Colon (tissue), 2 donors: ENCODE results near the gene RHBDF1.
"Not testable (repeated sequence)": the region's sequence is repeated elsewhere in the genome, so short reads cannot be mapped to it uniquely, and the experiment has no call there.

Experiments used
- FAIRE-seq: peaks from 2 replicates; lab custom pipeline; 2012; peaks lifted over from hg19 to GRCh38; lab: Jason Lieb, UNC
- donor health status: control.
- donor health status: control.

Gene RHBDF1

GRCh38 chr16:58491-59439 lies 13.7 kb downstream of the RHBDF1 start:
- no peak for FAIRE-seq

- no peak for FAIRE-seq
Observed at GRCh38 chr16:57711-58110, 14.7 kb downstream of the RHBDF1 start.

- no peak for FAIRE-seq
Observed at GRCh38 chr16:56231-56927, 16.1 kb downstream of the RHBDF1 start.

GRCh38 chr16:55571-56136 lies 16.8 kb downstream of the RHBDF1 start:
- no peak for FAIRE-seq

GRCh38 chr16:54237-54581 lies 18.2 kb downstream of the RHBDF1 start:
- no peak for FAIRE-seq

GRCh38 chr16:53346-54236 lies 18.8 kb downstream of the RHBDF1 start, which contains the start of the genes POLR3K and SNRNP25:
Gene POLR3K, minus strand, starts transcription at chr16:53608. Its CDS starts 22 bp downstream, at chr16:53586.
Gene SNRNP25, plus strand, starts transcription at chr16:53828. Its CDS starts 189 bp downstream, at chr16:54017.
- FAIRE-seq, result no peak

GRCh38 chr16:50769-51591 lies 21.5 kb downstream of the RHBDF1 start:
- no peak for FAIRE-seq

GRCh38 chr16:47234-47633 lies 25.2 kb downstream of the RHBDF1 start:
- FAIRE-seq, result no peak

- FAIRE-seq, result not testable (repeated sequence)
Observed at GRCh38 chr16:46510-46909, 25.9 kb downstream of the RHBDF1 start.

GRCh38 chr16:45454-45853 lies 27.0 kb downstream of the RHBDF1 start:
- FAIRE-seq, result no peak

- no peak for FAIRE-seq
Observed at GRCh38 chr16:44655-45054, 27.8 kb downstream of the RHBDF1 start.

- no peak for FAIRE-seq
Observed at GRCh38 chr16:43294-43693, 29.1 kb downstream of the RHBDF1 start.

GRCh38 chr16:42691-43090 lies 29.7 kb downstream of the RHBDF1 start:
- FAIRE-seq, result no peak

GRCh38 chr16:42069-42457 lies 30.4 kb downstream of the RHBDF1 start:
- FAIRE-seq, result no peak

- FAIRE-seq, result no peak
Observed at GRCh38 chr16:41439-42068, 30.9 kb downstream of the RHBDF1 start.

- FAIRE-seq, result no peak
Observed at GRCh38 chr16:38941-39892, 33.2 kb downstream of the RHBDF1 start.

- FAIRE-seq, result not testable (repeated sequence)
Observed at GRCh38 chr16:38206-38605, 34.2 kb downstream of the RHBDF1 start.

GRCh38 chr16:37511-37910 lies 34.9 kb downstream of the RHBDF1 start:
- FAIRE-seq, result no peak

- FAIRE-seq, result no peak
Observed at GRCh38 chr16:36336-36984, 36.0 kb downstream of the RHBDF1 start.
